Right lobe of liver (tissue), 6 donors: Measurements from ENCODE around the gene STK38L. TPM values are rescaled to one million over a fixed set of nuclear protein-coding genes. Genes with fewer than 3 reads are reported as not detected.
A peak's percentile ranks its signal among the peaks of the same experiment; 100 is the strongest.

Experiments used
- ATAC-seq, 4 donors: fragments of 200-7000 bp; cut with Tn5 transposase; one replicate each; pipeline ENCODE4 v1.9.1; 2020; ENCODE audit warnings: mild to moderate bottlenecking in 4 of 4, moderate library complexity in 4 of 4
- DNase-seq, 3 donors: peaks; one replicate each; pipeline ENCODE4 v3.0.0-alpha.2; 2020
- H3K27ac ChIP-seq, 3 donors: fragments of 200-600 bp; one replicate each; pipeline ENCODE4 v1.8.0; 2022
- H3K27me3 ChIP-seq, 2 donors: fragments of 200-600 bp; one replicate each; pipeline ENCODE4 v1.8.0; 2022
- H3K36me3 ChIP-seq, 4 donors: fragments of 200-600 bp; sonication (generic) in 1 of 4; one replicate each; pipeline versions ENCODE4 v1.5.1 to v1.8.0; 2017 to 2022; ENCODE audit warnings: control low read depth in 1 of 4
- H3K4me1 ChIP-seq, 4 donors: fragments of 200-600 bp; sonication (generic) in 1 of 4; one replicate each; pipeline versions ENCODE4 v1.5.1 to v1.8.0; 2017 to 2022; ENCODE audit warnings: control low read depth in 1 of 4
- H3K4me3 ChIP-seq, 3 donors: fragments of 200-600 bp; one replicate each; pipeline ENCODE4 v1.8.0; 2022
- H3K9me3 ChIP-seq, 4 donors: fragments of 200-600 bp; sonication (generic) in 1 of 4; one replicate each; pipeline versions ENCODE4 v1.5.1 to v1.8.0; 2017 to 2022; ENCODE audit warnings: control low read depth in 1 of 4
- CTCF ChIP-seq, 4 donors: fragments of 200-600 bp in 3 of 4; fragments of 450-650 bp in 1 of 4; IDR thresholded peaks; one replicate each; pipeline versions ENCODE4 v1.5.1 to v1.8.0; 2016 to 2022; ENCODE audit warnings: antibody characterized with exemption in 4 of 4, mild to moderate bottlenecking in 2 of 4
- POLR2A ChIP-seq: fragments of 450-650 bp; IDR thresholded peaks from one replicate; pipeline ENCODE4 v1.6.1; 2017; ENCODE audit warnings: antibody characterized with exemption, mild to moderate bottlenecking
- WGBS: methylation state at CpG from one replicate; pipeline ENCODE4 v1.1.6; 2018; ENCODE audit warnings: low coverage, low lambda C conversion rate; ENCODE audit not compliant: insufficient coverage; ENCODE audit errors: missing lambda C conversion rate; 5-methylcytosine and 5-hydroxymethylcytosine counted together
- intact Hi-C, 2 donors: fragments of 100-400 bp; cut with DNase I; formaldehyde crosslinking; loops; one replicate each; pipeline versions ENCODE4 v1.11.2 to v1.14.1; 2022
- total RNA-seq, 6 experiments: library from RNA; depleted of rRNA in 2 of 6; stranded (reverse); fragments of >200 nt in 2 of 6; fragmentation: NEBNext Ultra II Directional in 3 of 6; extraction: Animal tissue kit (Norgen Biotek cat#: 25700) in 3 of 6; gene quantifications; one replicate each; pipeline versions ENCODE4 v1.1.0 to v1.2.4, GENCODE V29; 2016 to 2023
- donor health status: DM: no; HTN: yes; CAD: no.
- donor health status: DM: no; HTN: no; CAD: no.
- donor health status: DM: no; HTN: no; CAD: no.
- donor health status: DM: no; HTN: yes; CAD: no.
- donor health status: DM: no; HTN: yes; CAD: no.

Gene STK38L
- total RNA-seq, 6 experiments from 2014 or later = 6.0 to 18.1 (median 7.3) TPM

- DNase-seq (no peak), ATAC-seq (no peak)
- no peak overlapping the region for H3K27ac ChIP-seq
- WGBS = no CpG with 5 or more reads among the region's 2 CpGs
- no peaks in the 10 kb centered on the region for H3K9me3 ChIP-seq
- peaks cover 0 to 8% (median 0%) of the 10 kb centered on the region in 4 donors for H3K4me1 ChIP-seq
- TF ChIP-seq CTCF (IDR thresholded peaks at IDR 0.05) (no peak), POLR2A (no peak)
- H3K27me3 ChIP-seq = no peaks in the 10 kb centered on the region
- H3K36me3 ChIP-seq = peaks cover 3 to 42% (median 7%) of the 10 kb centered on the region in 4 donors
- no peak overlapping the region for H3K4me3 ChIP-seq
- intact Hi-C loops = no loop called here
These were observed 75.8 kb downstream of the STK38L start for GRCh38 chr12:27319848-27320247.

- H3K9me3 ChIP-seq = no peaks in the 10 kb centered on the region
- TF ChIP-seq POLR2A = no peak
- TF ChIP-seq CTCF (IDR thresholded peaks at IDR 0.05) = no peak
- peaks cover 0 to 28% (median 6%) of the 10 kb centered on the region in 4 donors for H3K36me3 ChIP-seq
- H3K4me1 ChIP-seq = peaks cover 0 to 8% (median 0%) of the 10 kb centered on the region in 4 donors
- no peaks in the 10 kb centered on the region for H3K27me3 ChIP-seq
- intact Hi-C loops = no loop called here
- peak in 1 of 4 donors; percentile 47 for ATAC-seq
- H3K4me3 ChIP-seq = no peak overlapping the region
- no peak overlapping the region for H3K27ac ChIP-seq
- no peak for DNase-seq
These were observed 80.4 kb downstream of the STK38L start for GRCh38 chr12:27324530-27324929.

- TF ChIP-seq POLR2A (no peak), CTCF (IDR thresholded peaks at IDR 0.05) (no peak)
- Histone ChIP-seq H3K9me3 (no peaks in the 10 kb centered on the region), H3K4me1 (peaks cover 0 to 13% (median 3%) of the 10 kb centered on the region in 4 donors), H3K36me3 (no peaks in the 10 kb centered on the region), H3K27ac (no peak overlapping the region), H3K27me3 (no peaks in the 10 kb centered on the region), H3K4me3 (no peak overlapping the region)
- 75% methylated on average over 1 of the region's 1 CpG for WGBS
- no peak for ATAC-seq
- intact Hi-C loops = no loop called here
- DNase-seq = no peak
These were observed 86.8 kb downstream of the STK38L start for GRCh38 chr12:27330846-27331245.

DNA sequence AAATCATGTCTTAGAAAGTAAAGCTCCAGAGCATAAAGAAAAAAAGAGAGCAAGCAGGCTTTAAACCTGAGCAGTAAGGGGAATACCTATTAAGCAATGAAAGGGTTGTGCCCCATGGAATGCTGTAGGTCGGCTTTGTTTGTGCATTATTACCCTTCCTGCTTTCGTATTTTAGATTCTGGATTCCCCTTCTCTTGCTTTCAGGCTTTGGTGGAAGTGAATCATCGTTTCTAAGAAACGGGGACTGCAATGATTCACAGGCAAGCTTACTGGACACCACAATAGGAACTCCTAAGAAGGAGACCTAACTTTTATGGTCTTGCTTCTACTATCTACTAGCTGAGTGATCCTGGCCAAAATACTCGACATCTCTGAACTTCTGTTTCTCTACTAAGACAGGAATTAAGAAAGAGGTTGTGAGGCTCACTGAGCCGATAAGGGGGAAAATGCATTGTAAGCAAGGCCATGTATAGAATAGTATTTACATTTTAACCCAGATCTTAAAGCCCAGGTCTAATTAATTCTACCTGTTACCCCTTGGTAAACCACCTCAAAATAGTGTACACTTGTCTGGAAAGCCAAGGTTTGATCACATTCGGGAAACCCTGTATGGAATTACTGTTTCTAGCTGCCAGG is 87.3 kb downstream of the STK38L start:
- H3K27ac ChIP-seq = peak overlapping the region in 1 of 3 donors; percentile 6
- no peaks in the 10 kb centered on the region for H3K36me3 ChIP-seq
- peaks cover 0 to 13% (median 3%) of the 10 kb centered on the region in 4 donors for H3K4me1 ChIP-seq
- WGBS = 22% methylated on average over 6 of the region's 7 CpGs
- ATAC-seq = peak in 1 of 4 donors; percentile 36
- TF ChIP-seq CTCF (IDR thresholded peaks at IDR 0.05) = no peak
- TF ChIP-seq POLR2A = no peak
- no peak for DNase-seq
- H3K27me3 ChIP-seq = no peaks in the 10 kb centered on the region
- no peak overlapping the region for H3K4me3 ChIP-seq
- H3K9me3 ChIP-seq = no peaks in the 10 kb centered on the region
- intact Hi-C loops = no loop called here
